Testis (tissue), 3 donors: ENCODE measurements around the gene DLGAP5. TPM values are rescaled to one million over a fixed set of nuclear protein-coding genes. Genes with fewer than 3 reads are reported as not detected.

ENCODE experiments used
- DNase-seq: peaks from one replicate; pipeline ENCODE4 v3.0.0-alpha.2; 2019
- H3K27ac ChIP-seq, 2 donors: fragments of 200-600 bp; sonication (generic); one replicate each; pipeline ENCODE4 v1.5.1; 2019
- H3K27me3 ChIP-seq: fragments of 200-600 bp; sonication (generic); one replicate; pipeline ENCODE4 v1.5.1; 2019
- H3K36me3 ChIP-seq: fragments of 200-600 bp; sonication (generic); one replicate; pipeline ENCODE4 v1.5.1; 2017; ENCODE audit warnings: low read depth; ENCODE audit errors: missing control alignments
- H3K4me1 ChIP-seq: fragments of 200-600 bp; sonication (generic); one replicate; pipeline ENCODE4 v1.5.1; 2019
- H3K4me3 ChIP-seq, 2 donors: fragments of 200-600 bp; sonication (generic); one replicate each; pipeline ENCODE4 v1.5.1; 2017 to 2019
- H3K9me3 ChIP-seq: fragments of 200-600 bp; sonication (generic); one replicate; pipeline ENCODE4 v1.5.1; 2017
- POLR2A ChIP-seq: fragments of 450-650 bp; IDR thresholded peaks from one replicate; pipeline ENCODE4 v1.6.1; 2017; ENCODE audit warnings: antibody characterized with exemption, mild to moderate bottlenecking, moderate library complexity
- WGBS, 2 donors: methylation state at CpG; one replicate each; pipeline ENCODE4 v1.1.5; 2018; 5-methylcytosine and 5-hydroxymethylcytosine counted together
- intact Hi-C: fragments of 100-400 bp; cut with DNase I; formaldehyde crosslinking; loops from one replicate; pipeline ENCODE4 v1.15.1; 2023; ENCODE audit warnings: low total_unique reads
- polyA plus RNA-seq: library from polyadenylated mRNA; stranded (reverse); fragments of 350-450 nt; fragmentation: Illumina TruSeq; extraction: RNeasy Lipid Tissue Mini Kit (QIAGEN cat#74804); gene quantifications from one replicate; pipeline ENCODE4 v1.2.3, GENCODE V29; 2014; ENCODE audit warnings: low read depth, low replicate concordance; ENCODE audit not compliant: insufficient read depth
- total RNA-seq, 2 donors: library from RNA; depleted of rRNA; stranded (reverse); fragments of >200 nt; gene quantifications; one replicate each; pipeline ENCODE4 v1.2.3, GENCODE V29; 2016
- TF ChIP-seq, protein P1 (sequence below), 3 experiments: fragments of 450-650 bp in 2 of 3; fragments of 200-600 bp in 1 of 3; sonication (generic) in 1 of 3; IDR thresholded peaks; one replicate each; pipeline ENCODE4 v1.5.1; 2016 to 2019; ENCODE audit warnings: antibody characterized with exemption in 3 of 3, mild to moderate bottlenecking in 2 of 3, moderate library complexity in 1 of 3

Gene DLGAP5
- total and polyA plus RNA-seq, 3 donors from 2014 or later = 11.2 to 17.2 (median 15.2) TPM

DNA sequence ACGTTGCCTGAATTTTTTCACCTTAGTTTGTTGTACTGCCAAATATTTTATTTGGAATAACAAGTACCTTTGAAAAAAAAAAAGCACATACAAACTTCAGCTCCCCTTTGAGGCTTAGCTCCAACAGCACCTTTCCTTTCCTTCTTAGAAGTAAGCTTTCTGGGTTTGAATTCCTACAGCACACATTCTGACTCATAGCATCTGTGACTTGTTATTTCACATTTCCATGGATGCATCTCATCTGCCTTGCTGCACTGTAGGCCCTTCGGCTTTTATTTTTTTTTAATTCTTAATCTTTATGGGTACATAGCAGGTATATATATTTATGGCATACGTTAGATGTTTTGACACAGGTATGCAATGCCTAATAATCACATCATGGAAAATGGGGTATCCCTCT, 55.1 kb downstream of the DLGAP5 start:
- no peaks in the 10 kb centered on the region for H3K9me3 ChIP-seq
- H3K4me3 ChIP-seq = no peak overlapping the region
- DNase-seq = no peak
- H3K27me3 ChIP-seq = no peaks in the 10 kb centered on the region
- H3K4me1 ChIP-seq = peaks cover 39% of the 10 kb centered on the region
- intact Hi-C loops = no loop called here
- no peaks in the 10 kb centered on the region for H3K36me3 ChIP-seq
- peak overlapping the region in 1 of 2 donors; percentile 75 for H3K27ac ChIP-seq
- WGBS, 2 donors = 74 to 77% methylated on average over 3 of the region's 3 CpGs
- TF ChIP-seq, protein P1, sequence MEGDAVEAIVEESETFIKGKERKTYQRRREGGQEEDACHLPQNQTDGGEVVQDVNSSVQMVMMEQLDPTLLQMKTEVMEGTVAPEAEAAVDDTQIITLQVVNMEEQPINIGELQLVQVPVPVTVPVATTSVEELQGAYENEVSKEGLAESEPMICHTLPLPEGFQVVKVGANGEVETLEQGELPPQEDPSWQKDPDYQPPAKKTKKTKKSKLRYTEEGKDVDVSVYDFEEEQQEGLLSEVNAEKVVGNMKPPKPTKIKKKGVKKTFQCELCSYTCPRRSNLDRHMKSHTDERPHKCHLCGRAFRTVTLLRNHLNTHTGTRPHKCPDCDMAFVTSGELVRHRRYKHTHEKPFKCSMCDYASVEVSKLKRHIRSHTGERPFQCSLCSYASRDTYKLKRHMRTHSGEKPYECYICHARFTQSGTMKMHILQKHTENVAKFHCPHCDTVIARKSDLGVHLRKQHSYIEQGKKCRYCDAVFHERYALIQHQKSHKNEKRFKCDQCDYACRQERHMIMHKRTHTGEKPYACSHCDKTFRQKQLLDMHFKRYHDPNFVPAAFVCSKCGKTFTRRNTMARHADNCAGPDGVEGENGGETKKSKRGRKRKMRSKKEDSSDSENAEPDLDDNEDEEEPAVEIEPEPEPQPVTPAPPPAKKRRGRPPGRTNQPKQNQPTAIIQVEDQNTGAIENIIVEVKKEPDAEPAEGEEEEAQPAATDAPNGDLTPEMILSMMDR (IDR thresholded peaks at IDR 0.05) = no peak
- no peak for TF ChIP-seq POLR2A

GRCh38 chr14:55133416-55133815, 58.0 kb downstream of the DLGAP5 start:
- Histone ChIP-seq H3K27me3 (no peaks in the 10 kb centered on the region), H3K36me3 (no peaks in the 10 kb centered on the region), H3K4me3 (no peak overlapping the region), H3K4me1 (peaks cover 46% of the 10 kb centered on the region), H3K9me3 (no peaks in the 10 kb centered on the region), H3K27ac (peak overlapping the region in 1 of 2 donors; percentile 16)
- WGBS, 2 donors = 35 to 51% methylated on average over 4 of the region's 4 CpGs
- intact Hi-C loops = no loop called here
- TF ChIP-seq, protein P1 (IDR thresholded peaks at IDR 0.05) = peak in 2 of 3 experiments; percentile 20 to 56
- no peak for TF ChIP-seq POLR2A
- DNase-seq = peak; percentile 60

DNA sequence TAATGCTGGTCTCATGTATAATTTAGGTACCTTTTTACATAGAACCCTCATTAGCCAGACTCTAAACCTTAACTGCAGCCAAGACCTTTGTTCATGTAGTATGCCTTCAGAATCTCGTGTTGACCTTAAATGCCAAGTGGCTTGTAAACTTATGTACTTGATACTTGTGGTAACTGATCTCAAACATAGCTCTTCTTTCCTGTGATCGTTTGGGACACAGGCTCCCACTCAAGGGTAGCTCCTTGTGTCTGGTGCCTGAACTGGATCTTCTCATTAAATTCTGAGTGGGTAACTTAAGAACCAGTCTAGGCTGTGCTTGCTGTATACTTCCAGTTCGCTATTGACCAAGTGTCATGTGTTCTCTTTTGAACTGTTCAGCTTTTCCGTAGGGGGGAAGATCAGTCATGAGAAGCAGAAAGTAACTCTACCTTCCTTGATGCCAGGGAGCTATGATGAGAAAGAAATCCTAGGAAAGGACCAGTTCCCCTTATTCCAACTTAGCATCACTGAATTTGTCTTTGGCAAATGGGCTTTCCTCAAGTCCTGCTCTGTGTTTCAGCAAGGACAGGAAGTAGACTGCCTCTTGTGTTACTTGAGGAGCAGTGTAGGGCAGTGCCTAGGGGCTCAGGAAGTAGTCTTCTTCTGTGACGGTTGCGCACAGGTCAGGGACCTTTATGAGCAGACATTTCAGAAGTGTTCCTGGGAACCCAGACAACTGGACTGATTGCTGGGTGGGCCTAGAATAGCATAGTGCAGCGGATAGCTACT, 59.8 kb downstream of the DLGAP5 start:
- Histone ChIP-seq H3K4me3 (no peak overlapping the region), H3K27ac (peak overlapping the region; percentile 15 to 50), H3K4me1 (peaks cover 30% of the 10 kb centered on the region), H3K27me3 (no peaks in the 10 kb centered on the region), H3K9me3 (no peaks in the 10 kb centered on the region), H3K36me3 (no peaks in the 10 kb centered on the region)
- WGBS, 2 donors = 59 to 61% methylated on average over 7 of the region's 7 CpGs
- TF ChIP-seq POLR2A = no peak
- TF ChIP-seq, protein P1 (IDR thresholded peaks at IDR 0.05) = no peak
- no peak for DNase-seq
- intact Hi-C loops = no loop called here

GRCh38 chr14:55130196-55130550, 61.2 kb downstream of the DLGAP5 start:
- Histone ChIP-seq H3K27ac (peak overlapping the region; percentile 94 to 96), H3K4me1 (peaks cover 20% of the 10 kb centered on the region), H3K9me3 (no peaks in the 10 kb centered on the region), H3K4me3 (peak overlapping the region; percentile 85), H3K36me3 (no peaks in the 10 kb centered on the region), H3K27me3 (no peaks in the 10 kb centered on the region)
- no peak for DNase-seq
- 14 to 20% methylated on average over 10 of the region's 10 CpGs for WGBS, 2 donors
- intact Hi-C loops = no loop called here
- no peak for TF ChIP-seq POLR2A
- TF ChIP-seq, protein P1 (IDR thresholded peaks at IDR 0.05) = no peak
